ENCODE measurements around the gene TMCC2.

DNA sequence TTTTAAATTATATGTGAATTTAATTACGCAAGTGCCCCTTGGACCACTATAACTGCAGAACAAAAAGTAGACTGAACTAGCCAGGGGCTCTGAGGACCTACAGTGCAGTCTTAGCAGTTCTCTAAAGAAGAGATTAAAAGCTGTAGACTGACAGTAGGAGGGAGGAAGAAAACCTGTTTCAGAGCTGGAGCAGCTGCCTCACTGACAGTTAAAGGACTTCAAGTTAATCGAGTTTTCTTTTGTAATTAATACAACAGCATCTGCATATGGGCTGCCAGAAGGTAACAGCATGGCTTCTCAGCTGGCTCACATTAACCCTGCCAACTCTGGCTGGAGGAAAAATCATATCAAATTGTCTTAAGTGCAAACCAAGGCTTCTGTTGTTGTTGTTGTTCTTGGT is 36.1 kb upstream of the TMCC2 start:
- TF ChIP-seq, protein P1, sequence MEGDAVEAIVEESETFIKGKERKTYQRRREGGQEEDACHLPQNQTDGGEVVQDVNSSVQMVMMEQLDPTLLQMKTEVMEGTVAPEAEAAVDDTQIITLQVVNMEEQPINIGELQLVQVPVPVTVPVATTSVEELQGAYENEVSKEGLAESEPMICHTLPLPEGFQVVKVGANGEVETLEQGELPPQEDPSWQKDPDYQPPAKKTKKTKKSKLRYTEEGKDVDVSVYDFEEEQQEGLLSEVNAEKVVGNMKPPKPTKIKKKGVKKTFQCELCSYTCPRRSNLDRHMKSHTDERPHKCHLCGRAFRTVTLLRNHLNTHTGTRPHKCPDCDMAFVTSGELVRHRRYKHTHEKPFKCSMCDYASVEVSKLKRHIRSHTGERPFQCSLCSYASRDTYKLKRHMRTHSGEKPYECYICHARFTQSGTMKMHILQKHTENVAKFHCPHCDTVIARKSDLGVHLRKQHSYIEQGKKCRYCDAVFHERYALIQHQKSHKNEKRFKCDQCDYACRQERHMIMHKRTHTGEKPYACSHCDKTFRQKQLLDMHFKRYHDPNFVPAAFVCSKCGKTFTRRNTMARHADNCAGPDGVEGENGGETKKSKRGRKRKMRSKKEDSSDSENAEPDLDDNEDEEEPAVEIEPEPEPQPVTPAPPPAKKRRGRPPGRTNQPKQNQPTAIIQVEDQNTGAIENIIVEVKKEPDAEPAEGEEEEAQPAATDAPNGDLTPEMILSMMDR (IDR thresholded peaks at IDR 0.05) = no peak
- no peak for TF ChIP-seq ZFX (IDR thresholded peaks at IDR 0.05; ENCODE audit: borderline replicate concordance)
